Peyer's patch (tissue), 4 donors: ENCODE data around the gene PILRB. TPM values are rescaled to one million over a fixed set of nuclear protein-coding genes. Genes with fewer than 3 reads are reported as not detected.
"Not testable (repeated sequence)": the region's sequence is repeated elsewhere in the genome, so short reads cannot be mapped to it uniquely, and the experiment has no call there.

Source experiments
- DNase-seq, 3 donors: peaks; one replicate each; pipeline ENCODE4 v3.0.0-alpha.2; 2017 to 2019
- H3K27ac ChIP-seq, 4 donors: fragments of 200-600 bp; sonication (generic); one replicate each; pipeline ENCODE4 v1.5.1; 2016 to 2019
- H3K27me3 ChIP-seq, 2 donors: fragments of 200-600 bp; sonication (generic); one replicate each; pipeline ENCODE4 v1.5.1; 2019
- H3K36me3 ChIP-seq, 3 donors: fragments of 200-600 bp; sonication (generic); one replicate each; pipeline ENCODE4 v1.5.1; 2016 to 2019
- H3K4me1 ChIP-seq, 4 donors: fragments of 200-600 bp; sonication (generic); one replicate each; pipeline ENCODE4 v1.5.1; 2016 to 2019
- H3K4me3 ChIP-seq, 4 donors: fragments of 200-600 bp; sonication (generic); 1 replicate in 3 of 4; 2 replicates in 1 of 4; pipeline ENCODE4 v1.5.1; 2016 to 2019; ENCODE audit warnings: mild to moderate bottlenecking in 1 of 4
- H3K9me3 ChIP-seq, 4 donors: fragments of 200-600 bp; sonication (generic); one replicate each; pipeline ENCODE4 v1.5.1; 2016 to 2019; ENCODE audit warnings: mild to moderate bottlenecking in 1 of 4
- CTCF ChIP-seq, 6 experiments: fragments of 450-650 bp in 4 of 6; fragments of 200-600 bp in 2 of 6; sonication (generic) in 1 of 6; IDR thresholded peaks; one replicate each; pipeline ENCODE4 v1.5.1; 2017 to 2019; ENCODE audit warnings: antibody characterized with exemption in 6 of 6, mild to moderate bottlenecking in 3 of 6, moderate library complexity in 1 of 6
- POLR2A ChIP-seq, 2 donors: fragments of 450-650 bp; IDR thresholded peaks; one replicate each; pipeline ENCODE4 v1.5.1; 2017; ENCODE audit warnings: antibody characterized with exemption in 2 of 2, mild to moderate bottlenecking in 2 of 2, moderate library complexity in 2 of 2
- total RNA-seq, 4 donors: library from RNA; depleted of rRNA; stranded (reverse); fragments of >200 nt; gene quantifications; one replicate each; pipeline ENCODE4 v1.1.0, GENCODE V29; 2016

PILRB gene
- total RNA-seq, 4 donors from 2014 or later: 73.6 to 179 (median 150) TPM

- TF ChIP-seq CTCF (IDR thresholded peaks at IDR 0.05) (no peak), POLR2A (IDR thresholded peaks at IDR 0.05) (no peak)
- no peaks in the 10 kb centered on the region for H3K27me3 ChIP-seq
- no peaks in the 10 kb centered on the region for H3K9me3 ChIP-seq
- DNase-seq: no peak
- H3K27ac ChIP-seq: peak overlapping the region in 3 of 4 donors; percentile 15 to 25 (median 22)
- no peak overlapping the region for H3K4me3 ChIP-seq
- peaks cover 0 to 11% (median 7%) of the 10 kb centered on the region in 4 donors for H3K4me1 ChIP-seq
- no peaks in the 10 kb centered on the region for H3K36me3 ChIP-seq
These were observed 14.8 kb downstream of the PILRB start for GRCh38 chr7:100372694-100373093.

DNA sequence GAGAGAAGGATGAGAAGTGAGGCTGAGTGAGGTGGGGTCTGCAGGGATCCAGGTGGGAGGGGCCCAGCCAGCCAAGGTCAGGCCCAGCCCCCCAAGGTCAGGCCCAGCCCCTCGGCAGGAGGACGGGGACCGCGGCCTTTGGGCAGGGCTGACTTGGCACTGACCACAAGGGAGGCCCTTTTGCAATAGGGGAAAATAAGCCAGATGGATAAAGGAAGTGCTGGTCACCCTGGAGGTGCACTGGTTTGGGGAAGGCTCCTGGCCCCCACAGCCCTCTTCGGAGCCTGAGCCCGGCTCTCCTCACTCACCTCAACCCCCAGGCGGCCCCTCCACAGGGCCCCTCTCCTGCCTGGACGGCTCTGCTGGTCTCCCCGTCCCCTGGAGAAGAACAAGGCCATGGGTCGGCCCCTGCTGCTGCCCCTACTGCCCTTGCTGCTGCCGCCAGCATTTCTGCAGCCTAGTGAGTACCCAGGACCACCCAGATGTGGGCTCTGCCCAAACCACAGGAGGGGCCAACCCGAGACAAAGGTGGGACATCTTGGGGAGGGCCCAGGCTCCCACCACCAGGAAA lies 15.4 kb downstream of the PILRB start, which contains the start of gene PILRA:
Gene PILRA (plus strand): TSS at position 227 of the 571 bp plus-strand sequence. CDS start 170 bp downstream, at position 397.
- no peak for DNase-seq
- Histone ChIP-seq H3K4me3 (peak within 1 kb of the TSS in 1 of 4 donors; percentile 17), H3K36me3 (no peaks in the 10 kb centered on the region), H3K27ac (peak within 1 kb of the TSS in 3 of 4 donors; percentile 15 to 25 (median 22)), H3K4me1 (peaks cover 0 to 11% (median 7%) of the 10 kb centered on the region in 4 donors), H3K9me3 (no peaks in the 10 kb centered on the region), H3K27me3 (no peaks in the 10 kb centered on the region)
- no peak for TF ChIP-seq POLR2A (IDR thresholded peaks at IDR 0.05)
- TF ChIP-seq CTCF (IDR thresholded peaks at IDR 0.05): no peak

DNA sequence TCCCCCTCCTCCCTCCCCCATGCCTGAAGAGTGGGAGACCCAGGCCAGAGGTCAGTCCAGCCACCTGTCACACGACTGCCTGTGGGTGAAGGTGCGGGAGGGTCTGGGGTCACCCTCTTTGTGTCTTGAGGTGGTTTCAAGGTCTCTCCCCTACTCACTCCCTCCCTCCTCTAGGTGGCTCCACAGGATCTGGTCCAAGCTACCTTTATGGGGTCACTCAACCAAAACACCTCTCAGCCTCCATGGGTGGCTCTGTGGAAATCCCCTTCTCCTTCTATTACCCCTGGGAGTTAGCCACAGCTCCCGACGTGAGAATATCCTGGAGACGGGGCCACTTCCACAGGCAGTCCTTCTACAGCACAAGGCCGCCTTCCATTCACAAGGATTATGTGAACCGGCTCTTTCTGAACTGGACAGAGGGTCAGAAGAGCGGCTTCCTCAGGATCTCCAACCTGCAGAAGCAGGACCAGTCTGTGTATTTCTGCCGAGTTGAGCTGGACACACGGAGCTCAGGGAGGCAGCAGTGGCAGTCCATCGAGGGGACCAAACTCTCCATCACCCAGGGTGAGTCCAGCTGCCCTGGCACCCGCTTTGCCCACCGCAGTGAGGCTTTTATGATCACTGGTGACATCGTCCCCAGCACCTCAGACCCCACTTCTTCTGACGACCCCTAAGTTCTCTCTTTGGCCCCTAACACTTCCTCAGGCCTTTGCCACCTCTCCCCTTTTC lies 16.1 kb downstream of the PILRB start:
- Histone ChIP-seq H3K27ac (peak overlapping the region in 3 of 4 donors; percentile 1 to 22 (median 5)), H3K4me3 (peak overlapping the region in 1 of 4 donors; percentile 17)
- DNase-seq, H3K36me3 ChIP-seq, H3K9me3 ChIP-seq, H3K4me1 ChIP-seq, H3K27me3 ChIP-seq: not testable (repeated sequence)

DNA sequence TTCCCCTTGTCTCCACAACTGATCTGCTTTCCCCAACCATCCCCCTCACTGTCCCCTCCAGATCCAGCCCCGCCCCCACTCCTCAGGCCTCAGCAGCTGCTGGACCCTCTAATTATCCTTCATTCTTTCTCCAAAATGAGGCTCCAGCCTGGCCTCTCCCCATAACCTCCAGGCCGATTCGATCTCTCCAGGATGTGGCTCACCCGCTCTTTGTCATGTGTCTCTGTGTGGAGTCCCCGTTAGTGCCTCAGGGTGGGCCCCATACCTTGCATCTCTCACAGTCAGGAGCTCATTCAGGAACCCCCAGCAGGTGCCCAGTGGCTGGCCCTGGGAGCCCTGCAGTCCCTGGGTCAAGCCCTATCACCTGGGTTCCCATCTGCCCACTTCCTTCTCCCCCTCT lies 16.7 kb downstream of the PILRB start:
- TF ChIP-seq POLR2A (IDR thresholded peaks at IDR 0.05) (no peak), CTCF (IDR thresholded peaks at IDR 0.05) (no peak)
- Histone ChIP-seq H3K36me3 (no peaks in the 10 kb centered on the region), H3K9me3 (no peaks in the 10 kb centered on the region), H3K4me3 (peak overlapping the region in 1 of 4 donors; percentile 17), H3K4me1 (peaks cover 0 to 9% (median 3%) of the 10 kb centered on the region in 4 donors), H3K27me3 (no peaks in the 10 kb centered on the region), H3K27ac (no peak overlapping the region)
- no peak for DNase-seq

DNA sequence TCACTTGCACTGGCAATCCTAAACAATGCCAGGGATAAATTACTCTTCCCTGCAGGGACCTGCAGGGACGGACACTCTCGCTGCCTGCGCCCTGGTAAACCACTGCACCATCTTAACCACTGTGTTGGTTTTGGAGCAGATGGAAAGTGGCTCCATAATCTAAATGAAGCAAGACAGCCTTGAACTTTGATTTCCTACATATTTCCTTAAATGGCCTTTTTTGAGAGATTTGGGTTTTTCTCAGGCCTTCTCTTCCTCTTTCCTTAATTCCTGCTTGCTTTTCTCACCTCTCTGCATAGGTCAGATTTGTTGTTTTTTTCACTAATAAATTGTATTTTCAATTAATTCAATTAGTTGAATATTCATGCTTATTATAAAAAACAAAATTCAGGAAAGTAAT lies 18.1 kb downstream of the PILRB start:
- no peaks in the 10 kb centered on the region for H3K27me3 ChIP-seq
- H3K9me3 ChIP-seq: no peaks in the 10 kb centered on the region
- TF ChIP-seq CTCF (IDR thresholded peaks at IDR 0.05): no peak
- no peak for TF ChIP-seq POLR2A (IDR thresholded peaks at IDR 0.05)
- no peak overlapping the region for H3K27ac ChIP-seq
- H3K36me3 ChIP-seq: no peaks in the 10 kb centered on the region
- no peak overlapping the region for H3K4me3 ChIP-seq
- H3K4me1 ChIP-seq: peaks cover 0 to 9% (median 0%) of the 10 kb centered on the region in 4 donors
- no peak for DNase-seq

DNA sequence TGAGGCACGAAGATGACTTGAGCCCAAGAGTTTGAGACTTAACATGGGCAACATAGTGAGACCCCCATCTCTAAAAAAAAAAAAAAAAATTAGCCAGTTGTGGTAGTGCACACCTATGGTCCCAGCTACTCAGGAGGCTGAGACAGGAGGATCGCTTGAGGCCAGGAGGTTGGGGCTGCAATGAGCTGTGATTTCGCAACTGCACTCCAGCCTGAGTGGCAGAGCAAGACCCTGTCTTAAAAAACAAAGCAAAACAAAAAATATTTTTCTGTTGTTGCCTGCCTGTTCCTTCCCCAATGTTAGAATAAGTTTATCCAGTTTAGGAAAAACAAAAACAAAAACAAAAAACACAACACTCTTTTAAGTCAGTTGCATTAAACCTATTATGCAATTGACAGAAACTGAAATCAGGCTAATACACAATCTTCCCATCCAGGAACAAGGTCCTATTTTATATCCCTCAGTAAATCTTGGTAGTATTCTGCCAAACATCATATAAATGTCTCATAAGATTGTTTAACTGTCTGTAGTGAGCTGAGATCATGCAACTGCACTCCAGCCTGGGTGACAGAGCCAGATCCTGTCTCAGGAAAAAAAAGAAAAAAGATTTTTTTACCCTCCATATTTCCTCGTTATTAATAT lies 20.3 kb downstream of the PILRB start:
- no peaks in the 10 kb centered on the region for H3K9me3 ChIP-seq
- no peaks in the 10 kb centered on the region for H3K36me3 ChIP-seq
- no peaks in the 10 kb centered on the region for H3K4me1 ChIP-seq
- no peak overlapping the region for H3K27ac ChIP-seq
- H3K27me3 ChIP-seq: no peaks in the 10 kb centered on the region
- TF ChIP-seq CTCF (IDR thresholded peaks at IDR 0.05) (no peak), POLR2A (IDR thresholded peaks at IDR 0.05) (no peak)
- H3K4me3 ChIP-seq: no peak overlapping the region
- DNase-seq: no peak
